Measurements from ENCODE around the gene C11orf16.
"Not testable (repeated sequence)": the region's sequence is repeated elsewhere in the genome, so short reads cannot be mapped to it uniquely, and the experiment has no call there.

Gene C11orf16

GRCh38 chr11:8935789-8936188, 3.0 kb upstream of the C11orf16 start:
- DNase-seq, result not testable (repeated sequence)

GRCh38 chr11:8934742-8935488, 2.2 kb upstream of the C11orf16 start:
- no peak for DNase-seq

- no peak for DNase-seq
Observed at GRCh38 chr11:8933931-8934330, 1.2 kb upstream of the C11orf16 start.

GRCh38 chr11:8930456-8931175, 2.1 kb downstream of the C11orf16 start:
- DNase-seq, result no peak

GRCh38 chr11:8928981-8929615, 3.6 kb downstream of the C11orf16 start:
- DNase-seq, result no peak

- DNase-seq, result no peak
Observed at GRCh38 chr11:8928205-8928604, 4.5 kb downstream of the C11orf16 start.

GRCh38 chr11:8927233-8927632, 5.5 kb downstream of the C11orf16 start:
- DNase-seq, result no peak

- no peak for DNase-seq
Observed at GRCh38 chr11:8926236-8926635, 6.5 kb downstream of the C11orf16 start.

- no peak for DNase-seq
Observed at GRCh38 chr11:8925711-8926110, 7.0 kb downstream of the C11orf16 start.

GRCh38 chr11:8922691-8923090, 10.1 kb downstream of the C11orf16 start:
- DNase-seq, result no peak

- DNase-seq, result no peak
Observed at GRCh38 chr11:8917157-8917825, 15.5 kb downstream of the C11orf16 start.

- no peak for DNase-seq
Observed at GRCh38 chr11:8914661-8915018, 18.1 kb downstream of the C11orf16 start.

- peak in 4 of 6 experiments; percentile 7 to 58 (median 38) for DNase-seq
Observed at GRCh38 chr11:8913961-8914660, 18.6 kb downstream of the C11orf16 start.

GRCh38 chr11:8911029-8911823, 21.5 kb downstream of the C11orf16 start, which contains the start of gene AKIP1:
AKIP1 (plus strand) TSS chr11:8911189; CDS start chr11:8911450, 261 bp downstream.
- DNase-seq, result peak; percentile 40 to 72 (median 65)

- DNase-seq, result no peak
Observed at GRCh38 chr11:8910649-8911026, 22.1 kb downstream of the C11orf16 start.

- no peak for DNase-seq
Observed at GRCh38 chr11:8908099-8908498, 24.6 kb downstream of the C11orf16 start.

- DNase-seq, result no peak
Observed at GRCh38 chr11:8907116-8907515, 25.6 kb downstream of the C11orf16 start.

GRCh38 chr11:8905528-8906165, 27.1 kb downstream of the C11orf16 start:
- DNase-seq, result no peak

- no peak for DNase-seq
Observed at GRCh38 chr11:8899119-8899753, 33.5 kb downstream of the C11orf16 start.

GRCh38 chr11:8891185-8891584, 41.6 kb downstream of the C11orf16 start:
- DNase-seq, result not testable (repeated sequence)

- no peak for DNase-seq
Observed at GRCh38 chr11:8886322-8886721, 46.4 kb downstream of the C11orf16 start.
